HepG2 (cell line): ENCODE data around the gene ZNF683. TPM values are rescaled to one million over a fixed set of nuclear protein-coding genes. Genes with fewer than 3 reads are reported as not detected.

Experiments used
- ATAC-seq: fragments of 200-7000 bp; cut with Tn5 transposase; 3 replicates; pipeline ENCODE4 v1.9.1; 2020; ENCODE audit warnings: mild to moderate bottlenecking, moderate library complexity
- BruUV-seq: library from RNA; stranded (reverse); fragments of 400-500 nt; replicated peaks from 2 replicates; lab custom pipeline; 2021; lab: Mats Ljungman, UMichigan
- CTCF ChIA-PET: fragments of 300-600 bp; formaldehyde crosslinking; extraction: SDS; loops from one replicate; lab custom pipeline; 2021; ENCODE audit warnings: low total read pairs, inconsistent platforms, low intra/inter-chr PET ratio; lab: Yijun Ruan, JAX
- POLR2A ChIA-PET: fragments of 350-600 bp; sonication (Branson Sonifier 250); formaldehyde crosslinking; loops from one replicate; lab custom pipeline; 2020; ENCODE audit warnings: antibody characterized with exemption, inconsistent platforms; lab: Yijun Ruan, JAX
- DNase-seq: peaks from one replicate; pipeline ENCODE4 v3.0.0-alpha.2; 2015; ENCODE audit warnings: low spot score
- FAIRE-seq: peaks from 3 replicates; lab custom pipeline; 2011; peaks lifted over from hg19 to GRCh38; lab: Jason Lieb, UNC
- H2AFZ ChIP-seq: one replicate; pipeline ENCODE4 v1.6.1; 2011; ENCODE audit warnings: low read length, inconsistent platforms
- H3K27ac ChIP-seq: fragments of 300-600 bp; 3 replicates; pipeline ENCODE4 v1.8.0; 2011; ENCODE audit warnings: mixed run types, mild to moderate bottlenecking, mixed read lengths, low read length, inconsistent platforms; ENCODE audit not compliant: insufficient read depth; ENCODE audit errors: extremely low read length
- H3K27me3 ChIP-seq, 2 experiments: fragments of 200-600 bp in 1 of 2; 2 replicates in 1 of 2; 3 replicates in 1 of 2; pipeline versions ENCODE4 v1.6.0 to v1.8.0; 2011; ENCODE audit warnings: low read length in 2 of 2, mild to moderate bottlenecking in 2 of 2, moderate library complexity in 2 of 2, inconsistent platforms in 1 of 2; ENCODE audit not compliant: insufficient read depth in 2 of 2, control insufficient read depth in 1 of 2
- H3K36me3 ChIP-seq, 2 experiments: fragments of 200-600 bp in 1 of 2; replicated peaks in 1 of 2; 2 replicates in 1 of 2; 3 replicates in 1 of 2; pipeline versions ENCODE4 v1.5.1 to v1.8.0; 2011; ENCODE audit warnings: low read length in 2 of 2, inconsistent platforms in 1 of 2; ENCODE audit not compliant: insufficient read depth in 2 of 2, control insufficient read depth in 1 of 2
- H3K4me1 ChIP-seq: 2 replicates; pipeline ENCODE4 v1.5.1; 2012; ENCODE audit warnings: low read length, inconsistent platforms; ENCODE audit not compliant: insufficient read depth
- H3K4me2 ChIP-seq: 2 replicates; pipeline ENCODE4 v1.6.0; 2011; ENCODE audit warnings: low read depth, low read length, inconsistent platforms
- H3K4me3 ChIP-seq, 3 experiments: fragments of 200-600 bp in 1 of 3; sonication (generic), shearing (Covaris generic) in 1 of 3; replicated peaks in 1 of 3; 2 replicates each; pipeline ENCODE4 v1.5.1; 2011 to 2016; ENCODE audit warnings: low read length in 3 of 3, inconsistent platforms in 2 of 3, low read depth in 2 of 3, mild to moderate bottlenecking in 2 of 3, control low read depth in 1 of 3, mixed read lengths in 1 of 3; ENCODE audit not compliant: insufficient read depth in 1 of 3
- H3K79me2 ChIP-seq: one replicate; pipeline ENCODE4 v1.6.1; 2011; ENCODE audit warnings: low read length, inconsistent platforms; ENCODE audit not compliant: insufficient read depth
- H3K9ac ChIP-seq: 2 replicates; pipeline ENCODE4 v1.6.0; 2011; ENCODE audit warnings: mild to moderate bottlenecking, low read depth, low read length, inconsistent platforms; ENCODE audit not compliant: insufficient read depth
- H3K9me3 ChIP-seq: 2 replicates; pipeline ENCODE4 v1.5.1; 2012; ENCODE audit warnings: mild to moderate bottlenecking, low read length
- H4K20me1 ChIP-seq: 2 replicates; pipeline ENCODE4 v1.6.0; 2011; ENCODE audit warnings: inconsistent platforms, mild to moderate bottlenecking, low read length, moderate library complexity; ENCODE audit not compliant: insufficient read depth
- AKAP8 ChIP-seq: sonication (generic); formaldehyde crosslinking; IDR thresholded peaks from 2 replicates; pipeline ENCODE4 v1.5.1; 2020; ENCODE audit warnings: mild to moderate bottlenecking, missing genetic modification reagents
- FOSL2 ChIP-seq: sonication (generic); formaldehyde crosslinking; IDR thresholded peaks from 2 replicates; pipeline ENCODE4 v1.4.0; 2020; ENCODE audit warnings: missing genetic modification reagents
- GFI1 ChIP-seq: sonication (generic); formaldehyde crosslinking; IDR thresholded peaks from 2 replicates; pipeline ENCODE4 v1.5.0; 2020; ENCODE audit warnings: missing genetic modification reagents, mild to moderate bottlenecking, borderline replicate concordance
- HOXD1 ChIP-seq: sonication (generic); formaldehyde crosslinking; IDR thresholded peaks from 2 replicates; pipeline ENCODE4 v1.5.0; 2020; ENCODE audit warnings: missing genetic modification reagents
- ISL2 ChIP-seq: sonication (generic); formaldehyde crosslinking; IDR thresholded peaks from 2 replicates; pipeline ENCODE4 v1.5.0; 2020; ENCODE audit warnings: missing genetic modification reagents
- PITX1 ChIP-seq: sonication (generic); formaldehyde crosslinking; IDR thresholded peaks from 2 replicates; pipeline ENCODE4 v1.5.1; 2020; ENCODE audit warnings: mild to moderate bottlenecking, missing genetic modification reagents
- PPARG ChIP-seq: conservative IDR thresholded peaks from 2 replicates; pipeline ENCODE4 v1.6.1; 2016; ENCODE audit warnings: missing biosample characterization, missing genetic modification reagents
- WGBS: methylation state at CpG from one replicate; pipeline ENCODE4 v1.1.6; 2017; ENCODE audit warnings: low lambda C conversion rate; 5-methylcytosine and 5-hydroxymethylcytosine counted together
- in situ Hi-C: cut with HindIII; loops from 2 replicates; pipeline ENCODE4 v1.10.0; 2017; ENCODE audit warnings: low pct_unique_long_range_greater_than_20kb; ENCODE audit not compliant: extremely low pct_ligation_motif_present
- intact Hi-C: fragments of 100-400 bp; cut with micrococcal nuclease; formaldehyde crosslinking; loops from one replicate; pipeline ENCODE4 v1.10.0; 2022; ENCODE audit not compliant: unreplicated experiment
- polyA plus RNA-seq, 8 experiments: library from polyadenylated mRNA; depleted of rRNA in 3 of 8; stranded (reverse) in 7 of 8; unstranded in 1 of 8; fragments of >200 nt; fragmentation: Illumina TruSeq in 4 of 8; extraction: Trizol in 4 of 8; gene quantifications; 2 replicates each; pipeline versions ENCODE4 v1.2.1 to v1.2.3, GENCODE V29; 2011 to 2016; ENCODE audit warnings: low read depth in 4 of 8, missing spikeins in 1 of 8, mixed read lengths in 1 of 8; ENCODE audit not compliant: insufficient read depth in 1 of 8
- total RNA-seq, 5 experiments: library from RNA; depleted of rRNA; stranded (reverse); fragments of >200 nt; fragmentation: Illumina TruSeq; extraction: Trizol; gene quantifications; 2 replicates each; pipeline ENCODE4 v1.2.3, GENCODE V29; 2016; ENCODE audit warnings: low read depth in 1 of 5
- TF ChIP-seq, protein P1 (sequence below): sonication (generic); formaldehyde crosslinking; IDR thresholded peaks from 2 replicates; pipeline ENCODE4 v1.8.0; 2022; ENCODE audit warnings: mild to moderate bottlenecking, missing genetic modification reagents, borderline replicate concordance
- TF ChIP-seq, protein P2 (sequence below): sonication (generic); formaldehyde crosslinking; IDR thresholded peaks from 2 replicates; pipeline ENCODE4 v1.4.0; 2020; ENCODE audit warnings: missing genetic modification reagents, borderline replicate concordance
- TF ChIP-seq, protein P3 (sequence below): sonication (generic); formaldehyde crosslinking; IDR thresholded peaks from 2 replicates; pipeline ENCODE4 v1.8.0; 2022; ENCODE audit warnings: mild to moderate bottlenecking, missing genetic modification reagents; ENCODE audit not compliant: insufficient replicate concordance

ZNF683 gene
- total and polyA plus RNA-seq, 2 of the 13 experiments (the other 11 are each of a cell fraction or from before 2014, with no cell fraction given), result not detected

DNA sequence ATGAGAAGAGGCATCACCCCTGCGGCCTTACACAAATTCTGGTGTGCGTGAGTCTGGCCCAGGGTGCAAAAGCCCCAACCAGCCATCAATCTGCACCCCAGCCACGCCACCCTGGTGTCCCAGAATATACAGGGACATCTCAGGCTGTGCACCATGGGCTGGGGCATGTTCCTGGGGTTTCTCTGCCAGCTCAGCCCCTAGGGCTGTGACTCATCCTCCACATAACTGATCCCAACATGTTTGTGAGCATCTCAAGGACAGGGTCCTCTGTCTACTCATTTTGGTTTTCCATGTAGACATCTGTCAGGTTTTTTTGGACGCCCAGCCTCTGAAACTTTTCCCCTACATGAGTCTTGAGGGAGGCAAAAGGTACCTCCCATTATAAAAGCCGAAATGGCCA lies 511 bp downstream of the ZNF683 start:
- ATAC-seq (peak; percentile 46; the same call in 2 of the 3 replicates), DNase-seq (no peak), FAIRE-seq (no peak)
- in situ Hi-C loops, result no loop called here
- Histone ChIP-seq H3K9ac (no peak overlapping the region), H2AFZ (no peak overlapping the region), H3K9me3 (no peaks in the 10 kb centered on the region), H3K36me3 (no peaks in the 10 kb centered on the region; a peak in 1 of 5 replicates), H3K4me1 (no peaks in the 10 kb centered on the region), H4K20me1 (no peaks in the 10 kb centered on the region), H3K27ac (no peak overlapping the region), H3K4me2 (no peak overlapping the region), H3K27me3 (peaks cover 3 to 7% of the 10 kb centered on the region in 2 experiments; a peak in 2 of 5 replicates), H3K79me2 (no peaks in the 10 kb centered on the region), H3K4me3 (no peak overlapping the region)
- intact Hi-C loops, result no loop called here
- ChIA-PET CTCF (no interaction called here), POLR2A (interaction anchor here (0.6 kb wide), 1 partner anchor 62 kb away, joined by 3 read pairs; no protein-coding TSS in a partner anchor)
- BruUV-seq, result no TSS peak
- 28% methylated on average over 4 of the region's 5 CpGs for WGBS
- TF ChIP-seq FOSL2 (CRISPR knock-in tag) (peak; percentile 75), ISL2 (CRISPR knock-in tag) (no peak)

DNA sequence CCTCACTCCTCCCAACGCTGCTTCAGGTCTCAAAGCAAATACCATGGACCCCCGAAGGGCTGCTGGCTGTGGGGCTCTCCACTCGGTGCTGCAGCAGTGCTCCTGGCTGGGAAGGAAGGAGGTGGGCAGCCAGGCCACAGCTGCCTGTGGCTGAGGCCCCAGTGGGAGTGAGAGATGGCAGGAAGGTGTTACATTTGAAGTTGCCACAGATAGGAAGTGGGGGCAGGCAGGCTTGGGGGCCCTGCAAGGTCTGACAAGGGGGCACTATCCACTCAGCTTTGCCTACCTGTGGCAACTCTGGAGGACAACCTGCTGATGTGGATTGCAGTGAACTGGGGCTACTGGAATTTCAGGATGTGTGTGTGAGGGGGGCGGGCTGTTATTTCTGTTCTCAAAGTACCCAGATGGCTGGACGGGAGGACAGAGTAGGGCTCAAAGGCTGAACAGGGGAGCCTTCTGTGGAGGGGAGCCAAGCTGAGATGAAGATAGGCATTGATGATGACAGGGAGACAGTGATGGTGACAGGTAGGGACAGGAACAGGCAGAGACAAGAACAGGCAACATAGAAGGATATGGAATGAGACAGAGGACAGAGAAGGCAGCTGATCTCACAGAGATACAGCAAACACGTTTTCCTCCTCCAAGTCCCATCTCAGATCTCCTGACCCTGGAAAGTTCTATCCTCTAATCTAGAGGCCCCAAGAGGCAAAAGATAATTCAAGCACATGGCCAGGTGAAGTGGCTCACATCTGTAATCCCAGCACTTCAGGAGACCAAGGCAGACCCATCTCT lies 1.8 kb downstream of the ZNF683 start:
- intact Hi-C loops (no loop called here), in situ Hi-C loops (no loop called here)
- WGBS, result 10% methylated on average over 6 of the region's 6 CpGs
- FAIRE-seq (no peak), ATAC-seq (no peak), DNase-seq (no peak)
- Histone ChIP-seq H2AFZ (no peak overlapping the region), H3K9me3 (no peaks in the 10 kb centered on the region), H3K79me2 (no peaks in the 10 kb centered on the region), H3K4me3 (no peak overlapping the region), H3K36me3 (no peaks in the 10 kb centered on the region; a peak in 1 of 5 replicates), H3K4me1 (no peaks in the 10 kb centered on the region), H4K20me1 (no peaks in the 10 kb centered on the region), H3K9ac (no peak overlapping the region), H3K4me2 (no peak overlapping the region), H3K27ac (no peak overlapping the region), H3K27me3 (peaks cover 3 to 7% of the 10 kb centered on the region in 2 experiments; a peak in 2 of 5 replicates)
- BruUV-seq, result no TSS peak
- POLR2A ChIA-PET, result interaction anchor here (2.0 kb wide), 1 partner anchor 20 kb away, joined by 4 read pairs; no protein-coding TSS in a partner anchor
- CTCF ChIA-PET, result no interaction called here
- no peak for TF ChIP-seq PPARG (CRISPR knock-in tag)
- no peak for TF ChIP-seq AKAP8 (CRISPR knock-in tag)
- TF ChIP-seq, protein P1, sequence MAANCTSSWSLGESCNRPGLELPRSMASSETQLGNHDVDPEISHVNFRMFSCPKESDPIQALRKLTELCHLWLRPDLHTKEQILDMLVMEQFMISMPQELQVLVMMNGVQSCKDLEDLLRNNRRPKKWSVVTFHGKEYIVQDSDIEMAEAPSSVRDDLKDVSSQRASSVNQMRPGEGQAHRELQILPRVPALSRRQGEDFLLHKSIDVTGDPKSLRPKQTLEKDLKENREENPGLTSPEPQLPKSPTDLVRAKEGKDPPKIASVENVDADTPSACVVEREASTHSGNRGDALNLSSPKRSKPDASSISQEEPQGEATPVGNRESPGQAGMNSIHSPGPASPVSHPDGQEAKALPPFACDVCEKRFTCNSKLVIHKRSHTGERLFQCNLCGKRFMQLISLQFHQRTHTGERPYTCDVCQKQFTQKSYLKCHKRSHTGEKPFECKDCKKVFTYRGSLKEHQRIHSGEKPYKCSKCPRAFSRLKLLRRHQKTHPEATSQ (CRISPR knock-in tag), result no peak
- TF ChIP-seq, protein P2, sequence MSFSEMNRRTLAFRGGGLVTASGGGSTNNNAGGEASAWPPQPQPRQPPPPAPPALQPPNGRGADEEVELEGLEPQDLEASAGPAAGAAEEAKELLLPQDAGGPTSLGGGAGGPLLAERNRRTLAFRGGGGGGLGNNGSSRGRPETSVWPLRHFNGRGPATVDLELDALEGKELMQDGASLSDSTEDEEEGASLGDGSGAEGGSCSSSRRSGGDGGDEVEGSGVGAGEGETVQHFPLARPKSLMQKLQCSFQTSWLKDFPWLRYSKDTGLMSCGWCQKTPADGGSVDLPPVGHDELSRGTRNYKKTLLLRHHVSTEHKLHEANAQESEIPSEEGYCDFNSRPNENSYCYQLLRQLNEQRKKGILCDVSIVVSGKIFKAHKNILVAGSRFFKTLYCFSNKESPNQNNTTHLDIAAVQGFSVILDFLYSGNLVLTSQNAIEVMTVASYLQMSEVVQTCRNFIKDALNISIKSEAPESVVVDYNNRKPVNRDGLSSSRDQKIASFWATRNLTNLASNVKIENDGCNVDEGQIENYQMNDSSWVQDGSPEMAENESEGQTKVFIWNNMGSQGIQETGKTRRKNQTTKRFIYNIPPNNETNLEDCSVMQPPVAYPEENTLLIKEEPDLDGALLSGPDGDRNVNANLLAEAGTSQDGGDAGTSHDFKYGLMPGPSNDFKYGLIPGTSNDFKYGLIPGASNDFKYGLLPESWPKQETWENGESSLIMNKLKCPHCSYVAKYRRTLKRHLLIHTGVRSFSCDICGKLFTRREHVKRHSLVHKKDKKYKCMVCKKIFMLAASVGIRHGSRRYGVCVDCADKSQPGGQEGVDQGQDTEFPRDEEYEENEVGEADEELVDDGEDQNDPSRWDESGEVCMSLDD, result no peak
- no peak for TF ChIP-seq PITX1 (CRISPR knock-in tag)
- TF ChIP-seq HOXD1 (CRISPR knock-in tag), result no peak
- TF ChIP-seq, protein P3, sequence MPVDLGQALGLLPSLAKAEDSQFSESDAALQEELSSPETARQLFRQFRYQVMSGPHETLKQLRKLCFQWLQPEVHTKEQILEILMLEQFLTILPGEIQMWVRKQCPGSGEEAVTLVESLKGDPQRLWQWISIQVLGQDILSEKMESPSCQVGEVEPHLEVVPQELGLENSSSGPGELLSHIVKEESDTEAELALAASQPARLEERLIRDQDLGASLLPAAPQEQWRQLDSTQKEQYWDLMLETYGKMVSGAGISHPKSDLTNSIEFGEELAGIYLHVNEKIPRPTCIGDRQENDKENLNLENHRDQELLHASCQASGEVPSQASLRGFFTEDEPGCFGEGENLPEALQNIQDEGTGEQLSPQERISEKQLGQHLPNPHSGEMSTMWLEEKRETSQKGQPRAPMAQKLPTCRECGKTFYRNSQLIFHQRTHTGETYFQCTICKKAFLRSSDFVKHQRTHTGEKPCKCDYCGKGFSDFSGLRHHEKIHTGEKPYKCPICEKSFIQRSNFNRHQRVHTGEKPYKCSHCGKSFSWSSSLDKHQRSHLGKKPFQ, result no peak
- TF ChIP-seq GFI1 (CRISPR knock-in tag), result no peak
